Nephron (organoid): ENCODE data around the gene PRKAR1B.
A peak's percentile ranks its signal among the peaks of the same experiment; 100 is the strongest.
"Not testable (repeated sequence)": the region's sequence is repeated elsewhere in the genome, so short reads cannot be mapped to it uniquely, and the experiment has no call there.

Experiments
- H3K27ac Mint-ChIP-seq, 3 experiments: 2 replicates each; pipeline ENCODE4 v1.8.0; 2020; ENCODE audit warnings: mixed read lengths in 3 of 3, mild to moderate bottlenecking in 2 of 3, moderate library complexity in 1 of 3
- H3K27me3 Mint-ChIP-seq: 2 replicates; pipeline ENCODE4 v1.8.0; 2021; ENCODE audit warnings: low read depth, mild to moderate bottlenecking, moderate library complexity, mixed read lengths
- H3K36me3 Mint-ChIP-seq: 2 replicates; pipeline ENCODE4 v1.8.0; 2020; ENCODE audit warnings: low read depth, mixed read lengths
- H3K4me1 Mint-ChIP-seq: 2 replicates; pipeline ENCODE4 v1.8.0; 2020; ENCODE audit warnings: mixed read lengths
- H3K4me3 Mint-ChIP-seq, 3 experiments: 2 replicates each; pipeline ENCODE4 v1.8.0; 2020; ENCODE audit warnings: mild to moderate bottlenecking in 3 of 3, mixed read lengths in 3 of 3, moderate library complexity in 2 of 3
- H3K9me3 Mint-ChIP-seq: 2 replicates; pipeline ENCODE4 v1.8.0; 2020; ENCODE audit warnings: mixed read lengths
- CTCF ChIP-seq, 3 experiments: fragments of 200-600 bp; sonication (generic); IDR thresholded peaks; one replicate each; pipeline ENCODE4 v1.5.0; 2021; ENCODE audit warnings: antibody characterized with exemption in 3 of 3; ENCODE audit not compliant: unreplicated experiment in 3 of 3

PRKAR1B gene

GRCh38 chr7:652881-653280 is 74.2 kb downstream of the PRKAR1B start:
- Mint-ChIP-seq H3K36me3 (peaks cover 4% of the 10 kb centered on the region), H3K27ac (no peak overlapping the region)

DNA sequence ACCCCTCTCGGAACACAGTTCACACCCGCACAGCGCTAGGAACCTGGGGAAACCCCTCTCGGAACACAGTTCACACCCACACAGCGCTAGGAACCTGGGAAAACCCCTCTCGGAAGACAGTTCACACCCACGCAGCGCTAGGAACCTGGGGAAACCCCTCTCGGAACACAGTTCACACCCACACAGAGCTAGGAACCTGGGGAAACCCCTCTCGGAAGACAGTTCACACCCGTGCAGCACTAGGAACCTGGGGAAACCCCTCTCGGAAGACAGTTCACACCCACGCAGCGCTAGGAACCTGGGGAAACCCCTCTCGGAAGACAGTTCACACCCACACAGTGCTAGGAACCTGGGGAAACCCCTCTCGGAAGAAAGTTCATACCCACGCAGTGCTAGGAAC is 74.9 kb downstream of the PRKAR1B start:
- H3K4me1 Mint-ChIP-seq, H3K4me3 Mint-ChIP-seq, H3K9me3 Mint-ChIP-seq, H3K36me3 Mint-ChIP-seq, H3K27ac Mint-ChIP-seq, H3K27me3 Mint-ChIP-seq: not testable (repeated sequence)

More at GRCh38 chr7:652881-653280, 74.2 kb downstream of the PRKAR1B start:
- H3K4me1 Mint-ChIP-seq: no peaks in the 10 kb centered on the region
- peaks cover 5% of the 10 kb centered on the region for H3K9me3 Mint-ChIP-seq
- TF ChIP-seq CTCF (IDR thresholded peaks at IDR 0.05; ENCODE audit: unreplicated experiment in 3 of 3): no peak
- no peaks in the 10 kb centered on the region for H3K27me3 Mint-ChIP-seq
- H3K4me3 Mint-ChIP-seq: no peak overlapping the region

DNA sequence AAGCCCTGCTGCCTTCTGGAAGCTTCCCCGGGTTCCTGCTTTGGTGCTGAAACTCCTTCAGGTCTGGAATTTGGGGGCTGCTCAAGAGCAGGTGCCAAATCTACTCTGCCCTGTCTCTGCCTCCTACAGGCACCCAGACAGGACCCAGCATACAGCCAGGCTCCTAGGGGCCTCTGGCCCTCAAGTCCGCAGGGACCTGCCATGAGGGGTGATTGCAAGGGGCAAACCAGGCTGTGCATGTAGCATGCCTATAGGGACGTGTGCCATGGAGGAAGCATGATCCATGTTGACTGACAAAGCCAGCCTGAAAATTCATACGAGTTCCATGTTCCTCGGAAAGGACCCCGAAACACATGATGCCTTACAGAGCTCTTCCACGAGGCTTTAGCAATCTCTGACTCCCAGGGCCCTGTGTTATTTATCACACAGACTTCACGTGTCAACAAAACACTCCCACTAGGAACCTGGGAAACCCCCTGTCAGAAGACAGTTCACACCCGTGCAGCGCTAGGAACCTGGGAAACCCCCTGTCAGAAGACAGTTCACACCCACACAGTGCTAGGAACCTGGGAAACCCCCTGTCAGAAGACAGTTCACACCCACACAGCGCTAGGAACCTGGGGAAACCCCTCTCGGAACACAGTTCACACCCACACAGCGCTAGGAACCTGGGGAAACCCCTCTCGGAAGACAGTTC is 75.9 kb downstream of the PRKAR1B start:
- Mint-ChIP-seq H3K4me3 (no peak overlapping the region), H3K4me1 (no peaks in the 10 kb centered on the region), H3K27me3 (no peaks in the 10 kb centered on the region), H3K27ac (no peak overlapping the region), H3K36me3 (peaks cover 9% of the 10 kb centered on the region), H3K9me3 (peaks cover 5% of the 10 kb centered on the region)
- TF ChIP-seq CTCF (IDR thresholded peaks at IDR 0.05; ENCODE audit: unreplicated experiment in 3 of 3): no peak

DNA sequence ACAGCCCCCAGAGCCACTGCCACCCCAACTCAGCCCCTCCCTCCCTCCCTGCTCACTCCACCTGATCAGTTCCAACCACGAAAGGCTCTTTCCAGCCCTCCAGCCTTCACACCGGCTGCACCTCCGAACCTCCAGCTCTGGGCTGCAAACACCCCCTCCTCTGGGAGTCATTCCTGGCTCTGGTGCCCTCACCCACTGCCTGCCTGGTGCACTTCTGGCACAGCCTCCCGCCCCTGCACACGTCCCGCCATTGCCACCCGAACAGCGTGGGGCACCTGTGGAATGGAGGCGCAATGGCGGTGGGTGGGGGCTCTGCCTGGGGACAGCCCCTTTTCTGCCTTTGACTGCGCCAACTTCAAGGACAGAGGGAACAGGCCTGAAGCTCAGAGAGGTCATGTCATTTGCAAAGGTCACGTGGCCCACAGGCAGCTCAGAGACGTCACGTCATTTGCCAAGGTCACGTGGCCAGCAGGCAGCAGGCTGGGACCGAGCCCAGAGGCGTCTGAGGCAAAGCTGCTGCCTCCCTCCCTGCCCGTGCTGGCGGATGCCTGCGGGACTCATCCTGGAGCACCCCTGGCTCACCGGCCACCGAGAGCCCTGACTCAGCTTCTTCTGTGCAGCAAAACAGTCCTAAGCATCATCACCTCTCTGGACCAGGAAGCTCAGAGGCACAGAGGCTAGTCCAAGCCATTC is 76.6 kb downstream of the PRKAR1B start:
- Mint-ChIP-seq H3K4me1 (no peaks in the 10 kb centered on the region), H3K9me3 (peaks cover 5% of the 10 kb centered on the region), H3K4me3 (no peak overlapping the region), H3K36me3 (peaks cover 10% of the 10 kb centered on the region), H3K27me3 (no peaks in the 10 kb centered on the region), H3K27ac (no peak overlapping the region)
- TF ChIP-seq CTCF (IDR thresholded peaks at IDR 0.05; ENCODE audit: unreplicated experiment in 3 of 3): no peak

- peaks cover 10% of the 10 kb centered on the region for H3K9me3 Mint-ChIP-seq
- no peaks in the 10 kb centered on the region for H3K4me1 Mint-ChIP-seq
- TF ChIP-seq CTCF (IDR thresholded peaks at IDR 0.05; ENCODE audit: unreplicated experiment in 3 of 3): no peak
- peaks cover 2% of the 10 kb centered on the region for H3K27me3 Mint-ChIP-seq
- H3K27ac Mint-ChIP-seq: no peak overlapping the region
- peak overlapping the region in 1 of 3 experiments; percentile 41 for H3K4me3 Mint-ChIP-seq
- H3K36me3 Mint-ChIP-seq: peaks cover 17% of the 10 kb centered on the region
Observed at GRCh38 chr7:646951-647350, 80.1 kb downstream of the PRKAR1B start.

GRCh38 chr7:646487-646886 is 80.6 kb downstream of the PRKAR1B start:
- TF ChIP-seq CTCF (IDR thresholded peaks at IDR 0.05; ENCODE audit: unreplicated experiment in 3 of 3): no peak
- peaks cover 3% of the 10 kb centered on the region for H3K27me3 Mint-ChIP-seq
- H3K9me3 Mint-ChIP-seq: peaks cover 11% of the 10 kb centered on the region
- H3K4me1 Mint-ChIP-seq: no peaks in the 10 kb centered on the region
- peaks cover 17% of the 10 kb centered on the region for H3K36me3 Mint-ChIP-seq
- H3K27ac Mint-ChIP-seq: no peak overlapping the region
- H3K4me3 Mint-ChIP-seq: no peak overlapping the region
